BE2C (cell line): ENCODE measurements around the gene DNAJC6.

Source experiments
- DNase-seq: peaks from one replicate; pipeline ENCODE4 v3.0.0-alpha.2; 2020
- H3K27me3 ChIP-seq: fragments of 250-450 bp; sonication (Bioruptor Pico); 2 replicates; pipeline ENCODE4 v1.5.1; 2020; ENCODE audit warnings: mild to moderate bottlenecking
- H3K36me3 ChIP-seq: fragments of 250-450 bp; sonication (Bioruptor Pico); 2 replicates; pipeline ENCODE4 v1.5.1; 2020; ENCODE audit warnings: mild to moderate bottlenecking
- H3K4me1 ChIP-seq: fragments of 250-450 bp; sonication (Bioruptor Pico); 2 replicates; pipeline ENCODE4 v1.5.1; 2020
- H3K4me3 ChIP-seq: 2 replicates; pipeline ENCODE4 v1.5.1; 2011; ENCODE audit warnings: low read depth, low read length
- H3K9me3 ChIP-seq: fragments of 250-450 bp; sonication (Bioruptor Pico); 2 replicates; pipeline ENCODE4 v1.5.1; 2020
- TF ChIP-seq, protein P1 (sequence below): IDR thresholded peaks from 2 replicates; pipeline ENCODE4 v1.5.1; 2012; ENCODE audit warnings: mild to moderate bottlenecking, low read depth, low read length

The DNAJC6 gene

DNA sequence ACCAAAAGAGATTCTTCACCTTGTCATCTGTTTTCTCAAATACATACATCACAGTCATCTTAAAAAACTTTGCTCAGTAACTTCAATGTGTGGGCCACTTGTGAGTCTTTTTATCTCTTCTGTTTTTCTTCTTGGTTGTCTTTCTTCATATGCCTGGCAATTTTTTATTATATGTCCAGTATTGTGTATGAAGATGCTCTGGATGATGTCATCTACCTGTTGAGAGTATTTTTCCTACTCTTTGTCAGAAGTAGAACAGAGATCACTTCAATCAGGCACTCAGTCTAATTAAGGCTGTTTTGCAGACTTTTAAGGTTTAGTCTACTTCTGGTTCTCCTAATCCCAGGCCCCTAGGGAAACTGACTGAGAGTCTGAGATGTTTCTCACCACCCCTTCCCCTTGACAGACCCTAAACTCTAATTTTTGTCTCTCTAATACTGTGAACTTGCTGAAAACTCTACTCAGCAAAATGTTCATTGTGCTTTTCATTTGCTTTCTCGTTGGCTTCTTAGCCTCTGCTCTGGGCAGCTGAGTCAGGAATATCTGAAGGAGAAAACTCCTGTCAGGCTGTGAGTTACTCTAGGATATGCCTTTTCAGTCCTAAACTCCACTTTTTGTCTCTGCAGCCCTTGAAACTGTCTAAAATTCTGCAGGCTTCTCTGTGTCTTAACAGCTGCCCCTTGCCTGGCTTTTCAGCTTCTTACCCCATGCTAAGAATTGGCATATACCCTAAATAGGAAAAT, 33.0 kb upstream of the DNAJC6 start:
- Histone ChIP-seq H3K27me3 (no peaks in the 10 kb centered on the region), H3K4me3 (no peak overlapping the region), H3K4me1 (peaks cover 7% of the 10 kb centered on the region), H3K36me3 (no peaks in the 10 kb centered on the region), H3K9me3 (no peaks in the 10 kb centered on the region)
- TF ChIP-seq, protein P1, sequence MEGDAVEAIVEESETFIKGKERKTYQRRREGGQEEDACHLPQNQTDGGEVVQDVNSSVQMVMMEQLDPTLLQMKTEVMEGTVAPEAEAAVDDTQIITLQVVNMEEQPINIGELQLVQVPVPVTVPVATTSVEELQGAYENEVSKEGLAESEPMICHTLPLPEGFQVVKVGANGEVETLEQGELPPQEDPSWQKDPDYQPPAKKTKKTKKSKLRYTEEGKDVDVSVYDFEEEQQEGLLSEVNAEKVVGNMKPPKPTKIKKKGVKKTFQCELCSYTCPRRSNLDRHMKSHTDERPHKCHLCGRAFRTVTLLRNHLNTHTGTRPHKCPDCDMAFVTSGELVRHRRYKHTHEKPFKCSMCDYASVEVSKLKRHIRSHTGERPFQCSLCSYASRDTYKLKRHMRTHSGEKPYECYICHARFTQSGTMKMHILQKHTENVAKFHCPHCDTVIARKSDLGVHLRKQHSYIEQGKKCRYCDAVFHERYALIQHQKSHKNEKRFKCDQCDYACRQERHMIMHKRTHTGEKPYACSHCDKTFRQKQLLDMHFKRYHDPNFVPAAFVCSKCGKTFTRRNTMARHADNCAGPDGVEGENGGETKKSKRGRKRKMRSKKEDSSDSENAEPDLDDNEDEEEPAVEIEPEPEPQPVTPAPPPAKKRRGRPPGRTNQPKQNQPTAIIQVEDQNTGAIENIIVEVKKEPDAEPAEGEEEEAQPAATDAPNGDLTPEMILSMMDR: no peak
- DNase-seq: no peak

- H3K4me1 ChIP-seq: peaks cover 7% of the 10 kb centered on the region
- TF ChIP-seq, protein P1: no peak
- no peaks in the 10 kb centered on the region for H3K9me3 ChIP-seq
Observed at GRCh38 chr1:65277605-65278347, 31.6 kb upstream of the DNAJC6 start.

GRCh38 chr1:65278376-65279069, 30.8 kb upstream of the DNAJC6 start:
- Histone ChIP-seq H3K27me3 (no peaks in the 10 kb centered on the region), H3K4me1 (peaks cover 7% of the 10 kb centered on the region), H3K4me3 (no peak overlapping the region; the same call in 1 of the 2 replicates), H3K36me3 (no peaks in the 10 kb centered on the region), H3K9me3 (no peaks in the 10 kb centered on the region)
- TF ChIP-seq, protein P1: no peak
- DNase-seq: no peak

More at GRCh38 chr1:65277605-65278347, 31.6 kb upstream of the DNAJC6 start:
- no peaks in the 10 kb centered on the region for H3K36me3 ChIP-seq
- H3K27me3 ChIP-seq: no peaks in the 10 kb centered on the region
- H3K4me3 ChIP-seq: no peak overlapping the region
- DNase-seq: no peak

DNA sequence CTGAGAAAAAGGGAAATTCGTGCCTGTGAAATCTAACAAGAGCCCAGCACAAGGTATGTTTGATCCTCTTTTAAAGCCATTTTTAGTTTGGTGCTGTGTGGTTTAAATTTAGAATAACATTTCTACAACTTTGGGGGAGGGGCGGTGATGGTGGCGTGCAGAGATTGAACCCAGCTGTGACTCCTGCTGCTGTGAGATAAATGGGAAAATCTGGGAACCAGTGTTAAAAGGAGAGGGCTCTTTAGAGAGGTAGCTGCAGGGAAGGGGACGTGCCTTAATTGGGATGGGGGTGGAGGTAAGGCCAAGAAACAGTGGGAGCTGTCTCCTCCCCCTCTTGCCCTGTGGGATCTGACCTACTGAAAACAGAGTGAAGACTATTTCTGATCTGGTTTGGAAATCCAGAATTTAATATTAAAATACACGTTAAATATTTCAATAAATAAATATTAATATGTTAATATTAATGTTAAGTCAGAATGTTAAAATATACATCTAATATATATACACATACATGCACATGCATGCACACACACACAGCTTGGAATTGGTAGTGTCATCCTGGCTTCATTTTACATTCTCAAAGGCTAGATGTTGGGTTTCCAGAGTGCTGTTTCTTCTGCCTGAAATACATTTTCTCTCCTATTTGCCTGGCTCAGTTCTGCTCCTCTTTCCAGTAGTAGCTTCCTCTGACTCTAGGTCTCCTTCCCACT, 30.1 kb upstream of the DNAJC6 start:
- TF ChIP-seq, protein P1: no peak
- no peak for DNase-seq
- Histone ChIP-seq H3K27me3 (no peaks in the 10 kb centered on the region), H3K4me3 (no peak overlapping the region; the same call in 1 of the 2 replicates), H3K9me3 (no peaks in the 10 kb centered on the region), H3K36me3 (no peaks in the 10 kb centered on the region), H3K4me1 (peaks cover 7% of the 10 kb centered on the region)

- H3K4me1 ChIP-seq: peaks cover 7% of the 10 kb centered on the region
- TF ChIP-seq, protein P1: no peak
- DNase-seq: no peak
Observed at GRCh38 chr1:65281846-65282245, 27.5 kb upstream of the DNAJC6 start.

More at GRCh38 chr1:65281846-65282245, 27.5 kb upstream of the DNAJC6 start:
- Histone ChIP-seq H3K36me3 (no peaks in the 10 kb centered on the region), H3K9me3 (no peaks in the 10 kb centered on the region), H3K27me3 (no peaks in the 10 kb centered on the region), H3K4me3 (no peak overlapping the region)
